Kidney (tissue), 14 donors: Measurements from ENCODE around the gene C17orf113. TPM values are rescaled to one million over a fixed set of nuclear protein-coding genes. Genes with fewer than 3 reads are reported as not detected.

Experiments used
- DNase-seq, 5 donors: peaks; one replicate each; pipeline ENCODE4 v3.0.0-alpha.2; 2013 to 2020
- FAIRE-seq: peaks from 2 replicates; lab custom pipeline; 2012; peaks lifted over from hg19 to GRCh38; lab: Jason Lieb, UNC
- H3K27ac ChIP-seq, 2 donors: one replicate each; pipeline ENCODE4 v1.7.0; 2013; ENCODE audit warnings: low read depth in 2 of 2, low read length in 2 of 2, inconsistent platforms in 1 of 2
- H3K27me3 ChIP-seq: one replicate; pipeline ENCODE4 v1.7.1; 2013; ENCODE audit warnings: low read length, inconsistent platforms; ENCODE audit not compliant: control insufficient read depth, insufficient read depth
- H3K36me3 ChIP-seq, 3 donors: one replicate each; pipeline versions ENCODE4 v1.7.0 to v1.7.1; 2013; ENCODE audit warnings: low read length in 3 of 3, control low read depth in 1 of 3, inconsistent platforms in 1 of 3; ENCODE audit not compliant: insufficient read depth in 3 of 3, control insufficient read depth in 2 of 3
- H3K4me1 ChIP-seq, 3 donors: one replicate each; pipeline versions ENCODE4 v1.7.0 to v1.7.1; 2013; ENCODE audit warnings: low read length in 3 of 3, inconsistent platforms in 1 of 3, low read depth in 1 of 3; ENCODE audit not compliant: control insufficient read depth in 2 of 3, insufficient read depth in 2 of 3
- H3K4me3 ChIP-seq, 3 donors: one replicate each; pipeline versions ENCODE4 v1.7.0 to v1.8.1; 2013; ENCODE audit warnings: low read length in 3 of 3, control low read depth in 1 of 3, inconsistent platforms in 1 of 3
- H3K9ac ChIP-seq, 3 donors: one replicate each; pipeline versions ENCODE4 v1.7.0 to v1.7.1; 2013; ENCODE audit warnings: low read length in 3 of 3, control low read depth in 1 of 3, inconsistent platforms in 1 of 3
- H3K9me3 ChIP-seq, 3 donors: one replicate each; pipeline versions ENCODE4 v1.7.0 to v1.7.1; 2013; ENCODE audit warnings: low read length in 3 of 3, control low read depth in 1 of 3, inconsistent platforms in 1 of 3; ENCODE audit not compliant: control insufficient read depth in 2 of 3, insufficient read depth in 1 of 3
- CTCF ChIP-seq: IDR thresholded peaks from 3 replicates; pipeline ENCODE4 v1.5.1; 2012; ENCODE audit warnings: mild to moderate bottlenecking, moderate library complexity, borderline replicate concordance; ENCODE audit not compliant: insufficient read depth; ENCODE audit errors: extremely low read depth
- intact Hi-C: fragments of 100-400 bp; cut with DNase I; formaldehyde crosslinking; loops from one replicate; pipeline ENCODE4 v1.11.1; 2022
- polyA plus RNA-seq: library from polyadenylated mRNA; stranded (reverse); fragments of 350-450 nt; fragmentation: Illumina TruSeq; extraction: RNeasy Lipid Tissue Mini Kit (QIAGEN cat#74804); gene quantifications from one replicate; pipeline ENCODE4 v1.2.3, GENCODE V29; 2014; ENCODE audit warnings: low read depth, low replicate concordance; ENCODE audit not compliant: insufficient read depth
- total RNA-seq: library from RNA; stranded (reverse); fragmentation: NEBNext Ultra II Directional; extraction: Animal tissue kit (Norgen Biotek cat#: 25700); gene quantifications from one replicate; pipeline ENCODE4 v1.2.1, GENCODE V29; 2021
- donor health status: control.
- donor health status: control.
- donor health status: control.
- donor health status: control.
- donor health status: control.
- donor health status: DM: yes; HTN: yes; CAD: no.
- donor health status: Normal renal cell carcinoma (clear cell type).

The C17orf113 gene
- total and polyA plus RNA-seq, 2 donors from 2014 or later: 1.1 to 3.8 TPM

- intact Hi-C loops: no loop called here
- H3K9me3 ChIP-seq: no peaks in the 10 kb centered on the region
- no peak overlapping the region for H3K4me3 ChIP-seq
- no peak for TF ChIP-seq CTCF
- no peaks in the 10 kb centered on the region for H3K27me3 ChIP-seq
- no peak for FAIRE-seq
- H3K9ac ChIP-seq: no peak overlapping the region
- no peaks in the 10 kb centered on the region for H3K4me1 ChIP-seq
- H3K36me3 ChIP-seq: no peaks in the 10 kb centered on the region
- no peak overlapping the region for H3K27ac ChIP-seq
- no peak for DNase-seq
Observed at GRCh38 chr17:42045719-42046118, 4.7 kb downstream of the C17orf113 start.

GRCh38 chr17:42042598-42043319, 7.6 kb downstream of the C17orf113 start:
- Histone ChIP-seq H3K27ac (no peak overlapping the region), H3K27me3 (no peaks in the 10 kb centered on the region), H3K36me3 (no peaks in the 10 kb centered on the region), H3K4me3 (no peak overlapping the region), H3K9ac (no peak overlapping the region), H3K9me3 (no peaks in the 10 kb centered on the region), H3K4me1 (no peaks in the 10 kb centered on the region)
- intact Hi-C loops: no loop called here
- TF ChIP-seq CTCF: no peak
- DNase-seq (no peak), FAIRE-seq (no peak)

- no peaks in the 10 kb centered on the region for H3K9me3 ChIP-seq
- H3K27ac ChIP-seq: no peak overlapping the region
- no peaks in the 10 kb centered on the region for H3K27me3 ChIP-seq
- TF ChIP-seq CTCF: no peak
- no peak overlapping the region for H3K4me3 ChIP-seq
- H3K4me1 ChIP-seq: no peaks in the 10 kb centered on the region
- FAIRE-seq (no peak), DNase-seq (no peak)
- H3K36me3 ChIP-seq: no peaks in the 10 kb centered on the region
- intact Hi-C loops: no loop called here
- H3K9ac ChIP-seq: no peak overlapping the region
Observed at GRCh38 chr17:42041619-42042018, 8.8 kb downstream of the C17orf113 start.

- H3K9ac ChIP-seq: no peak overlapping the region
- H3K4me1 ChIP-seq: no peaks in the 10 kb centered on the region
- FAIRE-seq (no peak), DNase-seq (no peak)
- intact Hi-C loops: no loop called here
- H3K9me3 ChIP-seq: no peaks in the 10 kb centered on the region
- H3K4me3 ChIP-seq: no peak overlapping the region
- H3K27ac ChIP-seq: no peak overlapping the region
- no peak for TF ChIP-seq CTCF
- H3K27me3 ChIP-seq: no peaks in the 10 kb centered on the region
- no peaks in the 10 kb centered on the region for H3K36me3 ChIP-seq
Observed at GRCh38 chr17:42040818-42041217, 9.6 kb downstream of the C17orf113 start.
